ENCODE data around the gene CDPF1. TPM values are rescaled to one million over a fixed set of nuclear protein-coding genes. Genes with fewer than 3 reads are reported as not detected.

CDPF1 gene
- total and polyA plus RNA-seq, 2 donors (not counting 1 experiment from before 2014, with no cell fraction given), result 9.8 to 15.4 TPM

DNA sequence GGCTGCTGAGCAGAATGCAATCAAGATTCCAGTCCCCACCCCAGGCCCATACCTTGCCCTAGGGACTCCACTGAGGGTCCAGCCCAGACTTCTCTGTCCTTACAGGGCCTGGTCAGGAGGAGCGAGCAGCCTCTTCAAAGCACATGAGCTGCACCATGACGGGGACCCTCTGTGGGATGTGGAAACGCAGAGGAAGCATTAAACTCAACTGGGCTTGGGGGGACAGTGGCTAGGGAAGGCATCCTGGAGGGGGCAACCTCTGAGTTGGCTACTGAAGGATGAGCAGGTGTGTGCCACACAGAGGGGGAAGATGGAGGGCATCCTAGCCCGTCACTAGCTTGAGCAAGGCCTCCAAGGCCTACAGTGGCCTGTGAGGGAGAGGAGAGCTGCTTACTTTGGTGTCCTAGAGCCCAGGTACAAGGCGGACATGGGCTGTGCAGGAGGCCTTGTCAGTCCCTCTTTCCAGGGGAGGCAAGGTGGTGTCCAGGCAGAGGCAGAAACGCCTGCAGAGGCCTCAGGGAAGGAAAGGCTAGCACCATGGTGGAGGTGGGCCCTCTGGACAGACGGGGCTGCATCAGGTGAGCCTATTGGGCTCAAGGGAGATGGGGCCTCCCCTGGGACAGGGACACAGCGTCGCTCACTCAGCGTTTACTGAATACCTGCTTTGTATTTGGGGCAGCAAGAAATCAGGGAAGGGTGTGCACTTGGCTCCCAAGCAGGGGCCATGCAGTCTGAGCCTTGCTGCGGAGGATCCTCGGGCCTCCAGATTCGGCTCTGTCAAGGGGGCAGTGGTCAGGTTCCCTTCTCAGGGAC lies 32.0 kb upstream of the CDPF1 start:
- DNase-seq (no peak), ATAC-seq (ENCODE audit: low read depth) (no peak)
- no peak for TF ChIP-seq EZH2 (IDR thresholded peaks at IDR 0.05; ENCODE audit: borderline replicate concordance, insufficient read depth, low read depth, low read length, poor library complexity, severe bottlenecking)
- TF ChIP-seq, protein P1, sequence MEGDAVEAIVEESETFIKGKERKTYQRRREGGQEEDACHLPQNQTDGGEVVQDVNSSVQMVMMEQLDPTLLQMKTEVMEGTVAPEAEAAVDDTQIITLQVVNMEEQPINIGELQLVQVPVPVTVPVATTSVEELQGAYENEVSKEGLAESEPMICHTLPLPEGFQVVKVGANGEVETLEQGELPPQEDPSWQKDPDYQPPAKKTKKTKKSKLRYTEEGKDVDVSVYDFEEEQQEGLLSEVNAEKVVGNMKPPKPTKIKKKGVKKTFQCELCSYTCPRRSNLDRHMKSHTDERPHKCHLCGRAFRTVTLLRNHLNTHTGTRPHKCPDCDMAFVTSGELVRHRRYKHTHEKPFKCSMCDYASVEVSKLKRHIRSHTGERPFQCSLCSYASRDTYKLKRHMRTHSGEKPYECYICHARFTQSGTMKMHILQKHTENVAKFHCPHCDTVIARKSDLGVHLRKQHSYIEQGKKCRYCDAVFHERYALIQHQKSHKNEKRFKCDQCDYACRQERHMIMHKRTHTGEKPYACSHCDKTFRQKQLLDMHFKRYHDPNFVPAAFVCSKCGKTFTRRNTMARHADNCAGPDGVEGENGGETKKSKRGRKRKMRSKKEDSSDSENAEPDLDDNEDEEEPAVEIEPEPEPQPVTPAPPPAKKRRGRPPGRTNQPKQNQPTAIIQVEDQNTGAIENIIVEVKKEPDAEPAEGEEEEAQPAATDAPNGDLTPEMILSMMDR (IDR thresholded peaks at IDR 0.05), result no peak
- Histone ChIP-seq H2AFZ (ENCODE audit: insufficient read depth, low read depth, low read length, poor library complexity, severe bottlenecking) (no peak overlapping the region), H3K4me1 (ENCODE audit: control insufficient read depth in 2 of 2, insufficient read depth in 2 of 2, low read length in 2 of 2) (peaks cover 6 to 41% of the 10 kb centered on the region in 2 donors), H4K20me1 (ENCODE audit: control insufficient read depth, insufficient read depth, low read length, poor library complexity, severe bottlenecking) (no peaks in the 10 kb centered on the region), H3K9me3 (ENCODE audit: control extremely low read depth in 1 of 3, control insufficient read depth in 2 of 3, insufficient read depth in 1 of 3, low read length in 2 of 3) (no peaks in the 10 kb centered on the region), H3K9ac (ENCODE audit: low read length) (no peak overlapping the region), H3K27ac (ENCODE audit: low read length in 2 of 2) (no peak overlapping the region), H3K27me3 (replicated peaks in 1 of 4; ENCODE audit: control extremely low read depth in 1 of 4, control insufficient read depth in 3 of 4, insufficient read depth in 4 of 4, low read length in 3 of 4) (no peaks in the 10 kb centered on the region), H3K4me3 (ENCODE audit: control extremely low read depth in 1 of 5, extremely low read depth in 1 of 5, insufficient read depth in 1 of 5, low read depth in 2 of 5, low read length in 4 of 5) (no peak overlapping the region), H3K36me3 (replicated peaks in 1 of 2; ENCODE audit: control extremely low read depth in 1 of 2, control insufficient read depth in 1 of 2, extremely low read depth in 1 of 2, insufficient read depth in 2 of 2, low read length in 1 of 2) (peaks cover 0 to 6% of the 10 kb centered on the region in 2 experiments), H3K79me2 (ENCODE audit: control insufficient read depth, insufficient read depth, low read length) (no peaks in the 10 kb centered on the region), H3K4me2 (replicated peaks; ENCODE audit: low read depth, low read length, poor library complexity, severe bottlenecking) (no peak overlapping the region)
- no peak overlapping the region for H3K27ac Mint-ChIP-seq
- peaks cover 24% of the 10 kb centered on the region for H3K4me1 Mint-ChIP-seq
- WGBS (ENCODE audit: insufficient coverage), result 97% methylated on average over 13 of the region's 13 CpGs
- H3K4me3 Mint-ChIP-seq, result no peak overlapping the region
- intact Hi-C loops (cut with micrococcal nuclease), result no loop called here
- H3K9me3 Mint-ChIP-seq (ENCODE audit: insufficient read depth), result no peaks in the 10 kb centered on the region
- H3K27me3 Mint-ChIP-seq, result no peaks in the 10 kb centered on the region
- CTCF ChIA-PET, result interaction anchor here (0.6 to 1.2 kb wide), 3 partner anchors 13 to 34 kb away, joined by 3 to 4 read pairs (median 3); no protein-coding TSS in a partner anchor
- POLR2A ChIA-PET, result no interaction called here
